Suppressor macrophage treated with lipopolysaccharide for 4 hours (primary cell): Measurements from ENCODE around the gene IDS.
"Not testable (repeated sequence)": the region's sequence is repeated elsewhere in the genome, so short reads cannot be mapped to it uniquely, and the experiment has no call there.

Experiments
- DNase-seq: peaks from one replicate; pipeline ENCODE4 v3.0.0-alpha.2; 2020

Gene IDS

GRCh38 chrX:149504915-149505651 is at the start of gene IDS:
TSS of gene IDS (minus strand) at chrX:149505306. CDS start at chrX:149505137, 169 bp downstream.
- DNase-seq: peak; percentile 89

GRCh38 chrX:149551939-149552248 is 46.8 kb upstream of the IDS start:
- DNase-seq: not testable (repeated sequence)

- not testable (repeated sequence) for DNase-seq
Observed at GRCh38 chrX:149551245-149551938, 46.3 kb upstream of the IDS start.

- not testable (repeated sequence) for DNase-seq
Observed at GRCh38 chrX:149550454-149550853, 45.3 kb upstream of the IDS start.

- DNase-seq: not testable (repeated sequence)
Observed at GRCh38 chrX:149549701-149550100, 44.6 kb upstream of the IDS start, which contains the start of gene HSFX3. TSS of gene HSFX3 (minus strand) at chrX:149549924. CDS start at chrX:149549852, 72 bp downstream.

GRCh38 chrX:149547782-149548181 is 42.7 kb upstream of the IDS start:
- DNase-seq: not testable (repeated sequence)

- not testable (repeated sequence) for DNase-seq
Observed at GRCh38 chrX:149546962-149547361, 41.9 kb upstream of the IDS start.

GRCh38 chrX:149545545-149546543 is 40.7 kb upstream of the IDS start:
- DNase-seq: not testable (repeated sequence)

GRCh38 chrX:149541521-149542047 is 36.5 kb upstream of the IDS start:
- no peak for DNase-seq

GRCh38 chrX:149540621-149541520 is 35.8 kb upstream of the IDS start, which contains the start of gene EOLA1:
TSS of gene EOLA1 (plus strand) at chrX:149541012. CDS start at chrX:149545631, 4,619 bp downstream.
- DNase-seq: peak; percentile 94

GRCh38 chrX:149540131-149540620 is 35.1 kb upstream of the IDS start:
- peak; percentile 93 for DNase-seq

- DNase-seq: peak; percentile 81
Observed at GRCh38 chrX:149539283-149540130, 34.4 kb upstream of the IDS start.

GRCh38 chrX:149537474-149537873 is 32.4 kb upstream of the IDS start:
- DNase-seq: not testable (repeated sequence)

GRCh38 chrX:149534926-149535602 is 30.0 kb upstream of the IDS start:
- not testable (repeated sequence) for DNase-seq

- not testable (repeated sequence) for DNase-seq
Observed at GRCh38 chrX:149533999-149534398, 28.9 kb upstream of the IDS start.

- not testable (repeated sequence) for DNase-seq
Observed at GRCh38 chrX:149532868-149533267, 27.8 kb upstream of the IDS start.

GRCh38 chrX:149531599-149531998 is 26.5 kb upstream of the IDS start:
- DNase-seq: peak; percentile 28

GRCh38 chrX:149528381-149528780 is 23.3 kb upstream of the IDS start:
- no peak for DNase-seq

GRCh38 chrX:149527705-149528104 is 22.6 kb upstream of the IDS start:
- no peak for DNase-seq
